B cell (primary cell): ENCODE results near the gene SPATA2.

Experiments
- CTCF ChIP-seq: fragments of 200-600 bp; IDR thresholded peaks from one replicate; pipeline ENCODE4 v1.8.0; 2022; ENCODE audit warnings: antibody characterized with exemption, mild to moderate bottlenecking
- EZH2 ChIP-seq: IDR thresholded peaks from 2 replicates; pipeline ENCODE4 v1.6.1; 2012; ENCODE audit warnings: borderline replicate concordance, low read depth, mild to moderate bottlenecking, moderate library complexity, low read length; ENCODE audit not compliant: insufficient read depth, poor library complexity, severe bottlenecking

GRCh38 chr20:49905415-49906091, 9.8 kb downstream of the SPATA2 start:
- no peak for TF ChIP-seq CTCF
- TF ChIP-seq EZH2, result no peak
